ENCODE measurements around the gene RAB40B. TPM values are rescaled to one million over a fixed set of nuclear protein-coding genes. Genes with fewer than 3 reads are reported as not detected.

Gene RAB40B
- total and polyA plus RNA-seq, 2 donors (not counting 1 experiment from before 2014, with no cell fraction given), result 4.7 to 8.0 TPM

DNA sequence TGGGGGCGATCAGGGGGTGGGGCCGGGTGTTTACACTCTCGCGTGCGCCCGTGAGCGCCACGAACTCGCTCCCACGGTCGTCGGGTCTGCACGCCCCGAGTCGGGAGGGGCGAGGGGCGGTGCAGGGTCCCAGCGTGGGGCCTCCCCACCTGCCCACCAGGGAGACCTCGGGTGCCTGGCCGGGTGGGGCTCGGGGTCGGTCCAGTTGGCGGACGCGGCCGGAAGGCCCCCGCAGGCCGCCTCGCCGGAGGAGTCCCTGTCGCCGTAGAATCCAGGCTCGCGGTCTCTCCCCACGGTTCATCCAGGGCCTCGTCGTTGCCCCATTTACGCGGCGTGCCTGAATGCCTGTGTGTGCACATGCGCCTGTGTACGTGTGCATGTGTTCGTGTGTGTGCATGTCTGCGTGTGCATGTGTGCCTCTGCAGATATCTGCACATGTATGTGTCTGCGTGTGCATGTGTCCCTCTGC, 510 bp upstream of the RAB40B start:
- H3K4me3 ChIP-seq (ENCODE audit: control extremely low read depth in 1 of 5, extremely low read depth in 1 of 5, insufficient read depth in 1 of 5, low read depth in 2 of 5, low read length in 4 of 5), result peak overlapping the region; percentile 17 to 72 (median 61)
- H3K4me1 ChIP-seq (ENCODE audit: control insufficient read depth in 2 of 2, insufficient read depth in 2 of 2, low read length in 2 of 2), result peaks cover 8 to 16% of the 10 kb centered on the region in 2 donors
- no peak for TF ChIP-seq EZH2 (IDR thresholded peaks at IDR 0.05; ENCODE audit: borderline replicate concordance, insufficient read depth, low read depth, low read length, poor library complexity, severe bottlenecking)
- TF ChIP-seq, protein P1, sequence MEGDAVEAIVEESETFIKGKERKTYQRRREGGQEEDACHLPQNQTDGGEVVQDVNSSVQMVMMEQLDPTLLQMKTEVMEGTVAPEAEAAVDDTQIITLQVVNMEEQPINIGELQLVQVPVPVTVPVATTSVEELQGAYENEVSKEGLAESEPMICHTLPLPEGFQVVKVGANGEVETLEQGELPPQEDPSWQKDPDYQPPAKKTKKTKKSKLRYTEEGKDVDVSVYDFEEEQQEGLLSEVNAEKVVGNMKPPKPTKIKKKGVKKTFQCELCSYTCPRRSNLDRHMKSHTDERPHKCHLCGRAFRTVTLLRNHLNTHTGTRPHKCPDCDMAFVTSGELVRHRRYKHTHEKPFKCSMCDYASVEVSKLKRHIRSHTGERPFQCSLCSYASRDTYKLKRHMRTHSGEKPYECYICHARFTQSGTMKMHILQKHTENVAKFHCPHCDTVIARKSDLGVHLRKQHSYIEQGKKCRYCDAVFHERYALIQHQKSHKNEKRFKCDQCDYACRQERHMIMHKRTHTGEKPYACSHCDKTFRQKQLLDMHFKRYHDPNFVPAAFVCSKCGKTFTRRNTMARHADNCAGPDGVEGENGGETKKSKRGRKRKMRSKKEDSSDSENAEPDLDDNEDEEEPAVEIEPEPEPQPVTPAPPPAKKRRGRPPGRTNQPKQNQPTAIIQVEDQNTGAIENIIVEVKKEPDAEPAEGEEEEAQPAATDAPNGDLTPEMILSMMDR (IDR thresholded peaks at IDR 0.05), result no peak
- Mint-ChIP-seq H3K4me1 (peaks cover 10% of the 10 kb centered on the region), H3K27me3 (peaks cover 4% of the 10 kb centered on the region), H3K27ac (no peak overlapping the region), H3K9me3 (ENCODE audit: insufficient read depth) (peaks cover 6% of the 10 kb centered on the region), H3K4me3 (peak overlapping the region; percentile 96)
- peaks cover 0 to 11% (median 3%) of the 10 kb centered on the region in 4 experiments for H3K27me3 ChIP-seq (replicated peaks in 1 of 4; ENCODE audit: control extremely low read depth in 1 of 4, control insufficient read depth in 3 of 4, insufficient read depth in 4 of 4, low read length in 3 of 4)
- intact Hi-C loops (cut with micrococcal nuclease), result loop anchor here (1.0 kb wide), 2 partner anchors 17 to 52 kb away; partner anchors contain the start of gene FN3KRP
- H3K9ac ChIP-seq (ENCODE audit: low read length), result peak overlapping the region; percentile 67
- ATAC-seq (ENCODE audit: low read depth) (no peak), DNase-seq (no peak)
- CTCF ChIA-PET, result no interaction called here
- POLR2A ChIA-PET, result no interaction called here
- H2AFZ ChIP-seq (ENCODE audit: insufficient read depth, low read depth, low read length, poor library complexity, severe bottlenecking), result peak overlapping the region; percentile 86
- H3K36me3 ChIP-seq (replicated peaks in 1 of 2; ENCODE audit: control extremely low read depth in 1 of 2, control insufficient read depth in 1 of 2, extremely low read depth in 1 of 2, insufficient read depth in 2 of 2, low read length in 1 of 2), result no peaks in the 10 kb centered on the region
- H3K4me2 ChIP-seq (replicated peaks; ENCODE audit: low read depth, low read length, poor library complexity, severe bottlenecking), result peak overlapping the region; percentile 95
- peaks cover 5% of the 10 kb centered on the region for H4K20me1 ChIP-seq (ENCODE audit: control insufficient read depth, insufficient read depth, low read length, poor library complexity, severe bottlenecking)
- H3K9me3 ChIP-seq (ENCODE audit: control extremely low read depth in 1 of 3, control insufficient read depth in 2 of 3, insufficient read depth in 1 of 3, low read length in 2 of 3), result peaks cover 0 to 26% (median 7%) of the 10 kb centered on the region in 3 donors
- no peak overlapping the region for H3K27ac ChIP-seq (ENCODE audit: low read length in 2 of 2)
- WGBS (ENCODE audit: insufficient coverage), result 11% methylated on average over 45 of the region's 45 CpGs
- H3K79me2 ChIP-seq (ENCODE audit: control insufficient read depth, insufficient read depth, low read length), result no peaks in the 10 kb centered on the region

DNA sequence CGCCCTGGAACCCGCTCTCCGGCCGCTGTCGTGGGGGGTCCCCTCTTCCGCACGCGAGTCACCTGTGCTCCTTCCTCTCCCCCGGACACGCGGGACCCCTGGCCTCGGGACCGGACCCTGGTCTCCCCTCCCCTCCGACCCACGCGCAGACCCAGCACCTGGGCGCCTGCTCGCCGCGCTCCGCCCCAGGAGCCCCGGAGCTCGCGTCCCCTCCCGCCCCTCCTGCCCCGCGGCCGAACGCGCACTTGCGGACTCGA, 762 bp downstream of the RAB40B start:
- no peak overlapping the region for H3K27ac ChIP-seq (ENCODE audit: low read length in 2 of 2)
- peaks cover 10% of the 10 kb centered on the region for H3K4me1 Mint-ChIP-seq
- peaks cover 4% of the 10 kb centered on the region for H3K27me3 Mint-ChIP-seq

More for the DNA sequence above, 762 bp downstream of the RAB40B start:
- Histone ChIP-seq H3K4me1 (ENCODE audit: control insufficient read depth in 2 of 2, insufficient read depth in 2 of 2, low read length in 2 of 2) (peaks cover 8 to 16% of the 10 kb centered on the region in 2 donors), H3K4me3 (ENCODE audit: control extremely low read depth in 1 of 5, extremely low read depth in 1 of 5, insufficient read depth in 1 of 5, low read depth in 2 of 5, low read length in 4 of 5) (peak overlapping the region in 4 of 5 experiments; percentile 20 to 70 (median 59)), H3K9me3 (ENCODE audit: control extremely low read depth in 1 of 3, control insufficient read depth in 2 of 3, insufficient read depth in 1 of 3, low read length in 2 of 3) (peaks cover 0 to 28% (median 7%) of the 10 kb centered on the region in 3 donors), H3K79me2 (ENCODE audit: control insufficient read depth, insufficient read depth, low read length) (peaks cover 3% of the 10 kb centered on the region), H3K36me3 (replicated peaks in 1 of 2; ENCODE audit: control extremely low read depth in 1 of 2, control insufficient read depth in 1 of 2, extremely low read depth in 1 of 2, insufficient read depth in 2 of 2, low read length in 1 of 2) (no peaks in the 10 kb centered on the region), H3K4me2 (replicated peaks; ENCODE audit: low read depth, low read length, poor library complexity, severe bottlenecking) (peak overlapping the region; percentile 95), H3K9ac (ENCODE audit: low read length) (peak overlapping the region; percentile 62), H2AFZ (ENCODE audit: insufficient read depth, low read depth, low read length, poor library complexity, severe bottlenecking) (peak overlapping the region; percentile 68), H3K27me3 (replicated peaks in 1 of 4; ENCODE audit: control extremely low read depth in 1 of 4, control insufficient read depth in 3 of 4, insufficient read depth in 4 of 4, low read length in 3 of 4) (peaks cover 0 to 11% (median 3%) of the 10 kb centered on the region in 4 experiments), H4K20me1 (ENCODE audit: control insufficient read depth, insufficient read depth, low read length, poor library complexity, severe bottlenecking) (peaks cover 5% of the 10 kb centered on the region)
- ChIA-PET CTCF (interaction anchor here (0.9 kb wide), 1 partner anchor 10 kb away, joined by 3 read pairs; no protein-coding TSS in a partner anchor), POLR2A (interaction anchor here (1.1 kb wide), 1 partner anchor 19 kb away, joined by 4 read pairs; the partner anchor contains the start of gene FN3KRP)
- under 1% methylated on average over 32 of the region's 32 CpGs for WGBS (ENCODE audit: insufficient coverage)
- H3K27ac Mint-ChIP-seq, result no peak overlapping the region
- TF ChIP-seq, protein P1 (IDR thresholded peaks at IDR 0.05), result no peak
- no peak for TF ChIP-seq EZH2 (IDR thresholded peaks at IDR 0.05; ENCODE audit: borderline replicate concordance, insufficient read depth, low read depth, low read length, poor library complexity, severe bottlenecking)
- DNase-seq (peak; percentile 43), ATAC-seq (ENCODE audit: low read depth) (no peak)
- peak overlapping the region; percentile 96 for H3K4me3 Mint-ChIP-seq
- H3K9me3 Mint-ChIP-seq (ENCODE audit: insufficient read depth), result peaks cover 6% of the 10 kb centered on the region
- intact Hi-C loops (cut with micrococcal nuclease), result loop anchor here (1.0 kb wide), 2 partner anchors 19 to 54 kb away; partner anchors contain the start of gene FN3KRP

Data from B cell (primary cell).